ENCODE data around the gene SLC37A1.

DNA sequence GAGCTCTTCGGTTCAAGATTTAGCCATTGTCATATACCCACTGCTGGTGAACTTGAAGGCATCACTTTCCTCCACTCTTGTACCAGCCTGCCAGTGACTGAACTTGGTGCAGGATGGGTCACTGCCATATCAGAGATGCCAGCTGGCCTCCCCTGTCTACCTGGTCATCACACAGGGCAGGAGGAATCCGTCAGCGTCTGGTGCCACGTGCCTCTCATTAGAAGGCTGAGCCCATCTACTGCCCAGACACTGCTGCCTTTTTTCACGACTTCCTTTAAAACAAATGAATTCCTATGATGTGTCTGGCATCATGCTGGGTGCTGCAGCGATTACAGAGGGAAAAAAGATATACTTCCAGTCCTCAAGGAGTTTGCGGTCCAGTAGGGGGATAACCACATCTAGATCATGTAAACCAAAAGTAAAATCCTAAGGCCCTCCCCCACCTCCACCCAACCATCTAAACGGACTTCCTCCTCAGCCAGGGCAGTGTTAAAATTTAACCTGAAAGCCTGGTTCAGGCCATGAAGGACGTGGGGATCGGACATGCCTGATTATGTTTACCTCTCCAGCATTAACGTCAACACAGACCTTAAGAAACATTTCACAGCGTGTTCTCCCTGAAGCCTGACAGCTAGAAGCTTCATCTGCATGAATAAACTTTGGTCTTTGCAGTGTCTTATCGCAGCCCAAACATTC, 110.6 kb downstream of the SLC37A1 start:
- no peak for TF ChIP-seq EZH2 (IDR thresholded peaks at IDR 0.05; ENCODE audit: borderline replicate concordance, low read length)
- TF ChIP-seq, protein P1, sequence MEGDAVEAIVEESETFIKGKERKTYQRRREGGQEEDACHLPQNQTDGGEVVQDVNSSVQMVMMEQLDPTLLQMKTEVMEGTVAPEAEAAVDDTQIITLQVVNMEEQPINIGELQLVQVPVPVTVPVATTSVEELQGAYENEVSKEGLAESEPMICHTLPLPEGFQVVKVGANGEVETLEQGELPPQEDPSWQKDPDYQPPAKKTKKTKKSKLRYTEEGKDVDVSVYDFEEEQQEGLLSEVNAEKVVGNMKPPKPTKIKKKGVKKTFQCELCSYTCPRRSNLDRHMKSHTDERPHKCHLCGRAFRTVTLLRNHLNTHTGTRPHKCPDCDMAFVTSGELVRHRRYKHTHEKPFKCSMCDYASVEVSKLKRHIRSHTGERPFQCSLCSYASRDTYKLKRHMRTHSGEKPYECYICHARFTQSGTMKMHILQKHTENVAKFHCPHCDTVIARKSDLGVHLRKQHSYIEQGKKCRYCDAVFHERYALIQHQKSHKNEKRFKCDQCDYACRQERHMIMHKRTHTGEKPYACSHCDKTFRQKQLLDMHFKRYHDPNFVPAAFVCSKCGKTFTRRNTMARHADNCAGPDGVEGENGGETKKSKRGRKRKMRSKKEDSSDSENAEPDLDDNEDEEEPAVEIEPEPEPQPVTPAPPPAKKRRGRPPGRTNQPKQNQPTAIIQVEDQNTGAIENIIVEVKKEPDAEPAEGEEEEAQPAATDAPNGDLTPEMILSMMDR (conservative IDR thresholded peaks at IDR 0.05 in 1 of 2, IDR thresholded peaks at IDR 0.05 in 1 of 2; ENCODE audit: extremely low read depth in 1 of 2, insufficient read depth in 1 of 2, low read depth in 1 of 2, low read length in 2 of 2): no peak
